ENCODE results near the gene CCL4.

The CCL4 gene

DNA sequence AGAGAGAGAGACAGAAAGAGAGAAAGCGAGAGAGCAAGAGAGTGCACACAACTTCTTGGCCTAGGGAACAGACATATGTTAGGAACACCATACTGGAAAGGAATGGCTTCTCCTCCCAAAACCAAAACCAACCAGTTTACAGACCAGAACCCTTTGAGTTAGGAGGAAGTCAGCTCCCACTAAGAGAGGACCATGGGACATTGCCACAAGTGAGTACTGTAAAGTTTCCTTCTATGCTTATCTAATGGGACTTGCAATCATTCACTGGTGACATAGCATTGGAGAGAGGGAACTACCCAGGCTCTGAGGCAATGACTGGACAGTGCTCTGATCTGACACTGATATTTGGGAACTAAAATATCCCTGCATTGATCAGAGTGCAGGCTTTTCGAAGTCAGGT, 40.4 kb downstream of the CCL4 start:
- DNase-seq (ENCODE audit: low read depth in 2 of 2), result no peak

DNA sequence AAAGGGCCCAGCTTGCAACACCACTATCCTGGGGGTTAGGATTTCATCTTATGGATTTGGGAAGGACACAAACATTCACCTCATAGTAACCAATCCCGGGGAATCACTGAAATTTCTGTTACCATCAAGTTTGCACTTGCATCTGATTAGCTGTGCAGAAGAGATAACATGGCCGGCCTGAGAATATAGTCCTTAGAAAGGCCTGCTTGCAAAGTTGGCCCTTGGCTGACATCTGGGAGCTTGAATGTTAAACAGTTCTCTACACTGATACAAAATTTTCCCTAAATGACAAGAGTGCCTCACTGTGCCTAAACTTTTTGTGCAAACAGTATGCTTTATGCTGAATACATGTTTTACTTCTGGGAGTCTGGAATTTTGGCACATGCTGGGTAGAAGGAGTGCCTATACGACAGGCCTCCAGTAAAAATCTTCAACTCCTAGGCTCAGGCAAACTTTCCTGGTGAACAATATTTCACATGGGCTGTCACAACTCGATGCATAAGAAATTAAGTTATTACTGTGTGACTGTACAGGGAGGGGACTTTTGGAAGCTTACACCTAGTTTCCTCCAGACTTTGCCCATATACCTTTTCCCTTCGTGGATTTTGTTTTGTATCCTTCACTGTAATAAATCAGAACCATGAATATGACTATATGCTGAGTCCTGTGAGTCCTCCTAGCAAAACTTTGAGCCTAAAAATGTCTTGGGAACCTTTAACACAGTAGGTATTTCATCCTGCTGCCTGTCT, 41.5 kb downstream of the CCL4 start:
- DNase-seq (ENCODE audit: low read depth in 2 of 2), result no peak

DNA sequence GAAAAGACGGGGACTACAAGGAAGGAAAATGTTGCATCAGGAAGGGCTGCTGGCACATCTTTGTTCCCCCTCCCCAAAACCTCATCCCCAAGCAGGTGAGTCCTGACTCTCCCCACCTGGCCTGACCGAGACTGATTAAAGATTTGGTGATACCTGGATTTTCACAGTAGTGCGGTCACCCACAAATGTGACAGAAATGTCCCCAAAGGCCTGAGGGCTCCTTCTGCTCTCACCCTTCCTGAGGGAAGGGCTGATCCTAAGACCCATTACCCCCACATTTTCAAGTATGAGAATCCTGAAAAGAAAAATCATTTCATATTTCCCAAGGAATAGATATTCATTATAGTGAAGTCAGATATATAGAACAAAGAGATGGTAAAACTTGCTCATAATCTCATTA, 44.0 kb downstream of the CCL4 start:
- DNase-seq (ENCODE audit: low read depth in 2 of 2), result no peak

DNA sequence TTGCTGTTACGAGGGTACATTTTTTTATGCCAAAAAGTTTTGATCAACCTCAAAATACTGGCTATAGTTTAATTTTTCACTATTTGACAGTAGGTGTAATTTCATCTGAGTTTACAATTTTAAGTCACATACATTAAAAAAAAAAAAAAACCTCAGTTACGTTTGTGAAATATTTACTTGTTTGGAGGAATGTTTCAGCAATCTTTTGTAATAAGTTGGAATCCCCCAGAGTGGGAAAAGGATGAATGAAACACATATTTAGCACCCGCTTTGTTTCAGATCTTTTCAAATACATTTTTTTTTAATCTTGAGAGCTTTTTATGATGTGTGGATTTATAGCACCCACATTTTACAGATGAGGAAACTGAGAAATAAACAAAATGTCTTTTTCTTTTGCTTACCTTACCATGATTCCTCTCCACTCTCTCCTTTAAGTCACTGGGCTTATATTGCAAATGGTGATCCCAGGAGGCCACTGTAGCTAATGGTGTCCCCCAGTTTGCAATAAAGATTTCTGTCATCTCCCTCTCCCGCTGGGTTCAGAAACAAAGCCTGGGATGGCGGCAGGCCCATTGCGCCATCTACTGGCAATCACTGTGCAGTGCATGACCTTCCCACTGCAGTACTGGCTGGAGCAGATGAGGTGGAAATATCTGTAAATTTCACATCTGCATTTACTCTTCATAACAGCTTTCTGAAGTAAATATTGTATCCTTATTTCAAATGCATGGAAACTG, 45.1 kb downstream of the CCL4 start:
- DNase-seq (ENCODE audit: low read depth in 2 of 2), result no peak

- DNase-seq (ENCODE audit: low read depth in 2 of 2), result no peak
These were observed 45.7 kb downstream of the CCL4 start for GRCh38 chr17:36149296-36149820.

- no peak for DNase-seq (ENCODE audit: low read depth in 2 of 2)
These were observed 48.4 kb downstream of the CCL4 start for GRCh38 chr17:36151891-36152638.

- no peak for DNase-seq (ENCODE audit: low read depth in 2 of 2)
These were observed 49.1 kb downstream of the CCL4 start for GRCh38 chr17:36152639-36153120.

GRCh38 chr17:36153895-36154610, 50.4 kb downstream of the CCL4 start:
- DNase-seq (ENCODE audit: low read depth in 2 of 2), result no peak

All from fibroblast of skin of left biceps (primary cell).